Measurements from ENCODE around the gene MCTP1.

The MCTP1 gene

DNA sequence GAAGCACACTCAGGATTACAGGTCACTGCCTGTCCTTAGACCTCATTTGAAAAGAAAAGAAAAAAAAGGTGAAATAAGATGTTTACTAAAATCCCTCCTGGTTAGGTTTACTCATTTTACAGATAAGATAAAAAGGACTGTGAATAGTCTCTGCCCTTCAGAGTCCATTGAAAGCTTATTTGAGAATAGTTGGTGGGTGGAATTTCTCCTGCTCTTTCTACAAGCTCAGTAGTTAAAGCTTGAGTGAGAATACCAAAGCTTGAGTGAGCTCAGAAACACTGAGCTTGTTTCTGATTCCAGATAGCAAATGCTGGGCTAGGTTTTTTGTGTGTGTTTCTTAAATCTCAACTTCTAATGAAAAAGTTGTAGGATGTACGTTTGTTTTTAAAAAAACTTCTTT is 559.8 kb downstream of the MCTP1 start:
- no peak overlapping the region for H3K4me3 ChIP-seq (replicated peaks; ENCODE audit: insufficient read depth, low read length)
- TF ChIP-seq SPI1 (IDR thresholded peaks at IDR 0.05; ENCODE audit: borderline replicate concordance, low read depth) (no peak), POLR2AphosphoS5 (IDR thresholded peaks at IDR 0.05; ENCODE audit: low read depth) (no peak), GABPA (IDR thresholded peaks at IDR 0.05; ENCODE audit: low read depth) (no peak)
- TF ChIP-seq, protein P1, sequence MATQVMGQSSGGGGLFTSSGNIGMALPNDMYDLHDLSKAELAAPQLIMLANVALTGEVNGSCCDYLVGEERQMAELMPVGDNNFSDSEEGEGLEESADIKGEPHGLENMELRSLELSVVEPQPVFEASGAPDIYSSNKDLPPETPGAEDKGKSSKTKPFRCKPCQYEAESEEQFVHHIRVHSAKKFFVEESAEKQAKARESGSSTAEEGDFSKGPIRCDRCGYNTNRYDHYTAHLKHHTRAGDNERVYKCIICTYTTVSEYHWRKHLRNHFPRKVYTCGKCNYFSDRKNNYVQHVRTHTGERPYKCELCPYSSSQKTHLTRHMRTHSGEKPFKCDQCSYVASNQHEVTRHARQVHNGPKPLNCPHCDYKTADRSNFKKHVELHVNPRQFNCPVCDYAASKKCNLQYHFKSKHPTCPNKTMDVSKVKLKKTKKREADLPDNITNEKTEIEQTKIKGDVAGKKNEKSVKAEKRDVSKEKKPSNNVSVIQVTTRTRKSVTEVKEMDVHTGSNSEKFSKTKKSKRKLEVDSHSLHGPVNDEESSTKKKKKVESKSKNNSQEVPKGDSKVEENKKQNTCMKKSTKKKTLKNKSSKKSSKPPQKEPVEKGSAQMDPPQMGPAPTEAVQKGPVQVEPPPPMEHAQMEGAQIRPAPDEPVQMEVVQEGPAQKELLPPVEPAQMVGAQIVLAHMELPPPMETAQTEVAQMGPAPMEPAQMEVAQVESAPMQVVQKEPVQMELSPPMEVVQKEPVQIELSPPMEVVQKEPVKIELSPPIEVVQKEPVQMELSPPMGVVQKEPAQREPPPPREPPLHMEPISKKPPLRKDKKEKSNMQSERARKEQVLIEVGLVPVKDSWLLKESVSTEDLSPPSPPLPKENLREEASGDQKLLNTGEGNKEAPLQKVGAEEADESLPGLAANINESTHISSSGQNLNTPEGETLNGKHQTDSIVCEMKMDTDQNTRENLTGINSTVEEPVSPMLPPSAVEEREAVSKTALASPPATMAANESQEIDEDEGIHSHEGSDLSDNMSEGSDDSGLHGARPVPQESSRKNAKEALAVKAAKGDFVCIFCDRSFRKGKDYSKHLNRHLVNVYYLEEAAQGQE (IDR thresholded peaks at IDR 0.05; ENCODE audit: insufficient replicate concordance, low read depth), result no peak
- no peaks in the 10 kb centered on the region for H3K27me3 ChIP-seq (ENCODE audit: insufficient read depth, poor library complexity, severe bottlenecking)
- no peak overlapping the region for H3K27ac ChIP-seq (replicated peaks)
- no peak for DNase-seq (ENCODE audit: low read depth in 1 of 2, low spot score in 1 of 2)

DNA sequence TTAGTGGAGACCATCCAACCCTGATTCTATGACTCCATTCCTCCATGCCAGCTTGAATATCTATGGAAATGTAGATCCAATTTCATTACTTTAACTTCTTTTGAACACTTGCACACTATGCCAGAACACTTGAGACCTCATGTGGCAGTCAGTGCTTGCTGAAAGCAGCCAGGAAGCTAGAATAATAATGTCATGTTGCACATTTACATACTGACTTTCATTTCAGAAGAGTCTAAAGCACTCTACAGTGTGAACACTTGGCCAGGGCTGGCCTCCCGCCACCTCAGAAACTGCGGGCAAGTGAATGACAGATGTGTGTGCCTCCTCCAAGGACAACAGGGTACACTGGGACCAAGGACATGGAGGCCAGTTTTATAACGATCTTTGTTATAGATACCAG is 569.1 kb downstream of the MCTP1 start:
- TF ChIP-seq, protein P1 (IDR thresholded peaks at IDR 0.05; ENCODE audit: insufficient replicate concordance, low read depth), result no peak
- no peak for TF ChIP-seq POLR2AphosphoS5 (IDR thresholded peaks at IDR 0.05; ENCODE audit: low read depth)
- no peak for TF ChIP-seq SPI1 (IDR thresholded peaks at IDR 0.05; ENCODE audit: borderline replicate concordance, low read depth)
- TF ChIP-seq GABPA (IDR thresholded peaks at IDR 0.05; ENCODE audit: low read depth), result no peak
- TF ChIP-seq, protein P2, sequence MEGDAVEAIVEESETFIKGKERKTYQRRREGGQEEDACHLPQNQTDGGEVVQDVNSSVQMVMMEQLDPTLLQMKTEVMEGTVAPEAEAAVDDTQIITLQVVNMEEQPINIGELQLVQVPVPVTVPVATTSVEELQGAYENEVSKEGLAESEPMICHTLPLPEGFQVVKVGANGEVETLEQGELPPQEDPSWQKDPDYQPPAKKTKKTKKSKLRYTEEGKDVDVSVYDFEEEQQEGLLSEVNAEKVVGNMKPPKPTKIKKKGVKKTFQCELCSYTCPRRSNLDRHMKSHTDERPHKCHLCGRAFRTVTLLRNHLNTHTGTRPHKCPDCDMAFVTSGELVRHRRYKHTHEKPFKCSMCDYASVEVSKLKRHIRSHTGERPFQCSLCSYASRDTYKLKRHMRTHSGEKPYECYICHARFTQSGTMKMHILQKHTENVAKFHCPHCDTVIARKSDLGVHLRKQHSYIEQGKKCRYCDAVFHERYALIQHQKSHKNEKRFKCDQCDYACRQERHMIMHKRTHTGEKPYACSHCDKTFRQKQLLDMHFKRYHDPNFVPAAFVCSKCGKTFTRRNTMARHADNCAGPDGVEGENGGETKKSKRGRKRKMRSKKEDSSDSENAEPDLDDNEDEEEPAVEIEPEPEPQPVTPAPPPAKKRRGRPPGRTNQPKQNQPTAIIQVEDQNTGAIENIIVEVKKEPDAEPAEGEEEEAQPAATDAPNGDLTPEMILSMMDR (IDR thresholded peaks at IDR 0.05; ENCODE audit: insufficient read depth, low read length), result no peak
- no peak for DNase-seq (ENCODE audit: low read depth in 1 of 2, low spot score in 1 of 2)
- Histone ChIP-seq H3K27me3 (ENCODE audit: insufficient read depth, poor library complexity, severe bottlenecking) (no peaks in the 10 kb centered on the region), H3K4me3 (replicated peaks; ENCODE audit: insufficient read depth, low read length) (no peak overlapping the region), H3K27ac (replicated peaks) (no peak overlapping the region)

DNA sequence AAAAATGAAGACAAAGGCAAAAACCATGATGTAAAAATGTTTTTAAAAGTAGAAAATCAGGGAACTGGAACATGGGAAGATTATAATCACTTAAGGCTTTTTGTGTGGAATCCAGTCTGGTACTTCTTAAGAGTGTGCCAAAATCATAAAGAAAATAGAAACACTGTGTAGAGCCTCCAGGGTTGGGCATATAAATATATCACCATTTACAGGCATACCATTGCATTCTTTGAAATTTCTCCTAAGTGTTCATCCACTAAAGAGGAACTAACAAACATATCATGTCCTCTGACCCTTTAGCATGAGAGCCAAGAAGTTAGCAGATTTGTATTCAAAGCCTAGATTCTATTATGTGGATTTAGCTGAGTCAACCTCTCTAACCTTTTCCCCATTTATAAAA is 573.1 kb downstream of the MCTP1 start:
- Histone ChIP-seq H3K4me3 (replicated peaks; ENCODE audit: insufficient read depth, low read length) (no peak overlapping the region), H3K27me3 (ENCODE audit: insufficient read depth, poor library complexity, severe bottlenecking) (no peaks in the 10 kb centered on the region), H3K27ac (replicated peaks) (no peak overlapping the region)
- no peak for DNase-seq (ENCODE audit: low read depth in 1 of 2, low spot score in 1 of 2)
- TF ChIP-seq GABPA (IDR thresholded peaks at IDR 0.05; ENCODE audit: low read depth) (no peak), POLR2AphosphoS5 (IDR thresholded peaks at IDR 0.05; ENCODE audit: low read depth) (no peak), SPI1 (IDR thresholded peaks at IDR 0.05; ENCODE audit: borderline replicate concordance, low read depth) (no peak)
- TF ChIP-seq, protein P1 (IDR thresholded peaks at IDR 0.05; ENCODE audit: insufficient replicate concordance, low read depth), result no peak
- TF ChIP-seq, protein P2 (IDR thresholded peaks at IDR 0.05; ENCODE audit: insufficient read depth, low read length), result no peak
